PC-9 (cell line): ENCODE results near the gene NFKB2.

Source experiments
- EZH2 ChIP-seq: fragments of 200-600 bp; sonication (generic); IDR thresholded peaks from 2 replicates; pipeline ENCODE4 v1.8.0; 2017; ENCODE audit warnings: antibody characterized with exemption, low read depth
- TF ChIP-seq, protein P1 (sequence below): fragments of 200-600 bp; sonication (generic); conservative IDR thresholded peaks from 2 replicates; pipeline ENCODE4 v1.6.1; 2017; ENCODE audit warnings: mixed run types, antibody characterized with exemption, mild to moderate bottlenecking, moderate library complexity

DNA sequence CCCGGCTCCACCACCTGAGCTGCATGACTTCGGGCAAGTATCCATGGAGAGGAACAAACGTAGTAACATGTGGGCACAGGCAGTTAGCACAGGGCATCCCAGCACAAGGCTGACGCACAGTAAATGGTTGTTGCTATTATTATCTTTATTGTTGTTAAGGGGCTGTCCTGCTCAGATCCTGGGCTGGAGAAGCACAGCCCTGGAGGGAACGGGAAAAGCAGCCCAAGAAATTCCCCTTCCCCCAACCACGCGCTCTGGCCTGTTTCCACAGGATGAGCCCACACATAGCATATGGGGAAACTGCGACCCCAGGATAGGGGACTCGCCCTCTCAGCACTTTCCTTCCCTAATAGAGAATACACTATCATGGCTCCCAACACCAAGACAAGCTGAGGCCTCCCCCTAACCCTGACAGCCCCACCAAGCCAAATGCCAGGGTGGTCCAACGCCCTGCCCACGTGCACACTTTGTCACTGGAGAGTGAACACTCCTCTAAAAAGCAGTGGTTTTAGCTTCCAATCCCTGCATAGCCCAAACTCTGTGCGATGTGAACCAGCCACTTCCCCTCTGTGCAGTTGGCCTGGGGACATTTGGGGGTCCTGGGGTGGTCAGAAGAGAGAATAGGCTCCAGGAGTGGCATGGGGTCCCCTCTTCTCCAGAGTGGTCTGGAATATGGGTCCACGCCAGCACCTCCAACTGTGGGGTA is 12.1 kb downstream of the NFKB2 start:
- TF ChIP-seq, protein P1, sequence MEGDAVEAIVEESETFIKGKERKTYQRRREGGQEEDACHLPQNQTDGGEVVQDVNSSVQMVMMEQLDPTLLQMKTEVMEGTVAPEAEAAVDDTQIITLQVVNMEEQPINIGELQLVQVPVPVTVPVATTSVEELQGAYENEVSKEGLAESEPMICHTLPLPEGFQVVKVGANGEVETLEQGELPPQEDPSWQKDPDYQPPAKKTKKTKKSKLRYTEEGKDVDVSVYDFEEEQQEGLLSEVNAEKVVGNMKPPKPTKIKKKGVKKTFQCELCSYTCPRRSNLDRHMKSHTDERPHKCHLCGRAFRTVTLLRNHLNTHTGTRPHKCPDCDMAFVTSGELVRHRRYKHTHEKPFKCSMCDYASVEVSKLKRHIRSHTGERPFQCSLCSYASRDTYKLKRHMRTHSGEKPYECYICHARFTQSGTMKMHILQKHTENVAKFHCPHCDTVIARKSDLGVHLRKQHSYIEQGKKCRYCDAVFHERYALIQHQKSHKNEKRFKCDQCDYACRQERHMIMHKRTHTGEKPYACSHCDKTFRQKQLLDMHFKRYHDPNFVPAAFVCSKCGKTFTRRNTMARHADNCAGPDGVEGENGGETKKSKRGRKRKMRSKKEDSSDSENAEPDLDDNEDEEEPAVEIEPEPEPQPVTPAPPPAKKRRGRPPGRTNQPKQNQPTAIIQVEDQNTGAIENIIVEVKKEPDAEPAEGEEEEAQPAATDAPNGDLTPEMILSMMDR = no peak
- no peak for TF ChIP-seq EZH2
